ENCODE measurements around the gene ARRDC2.
"Not testable (repeated sequence)": the region's sequence is repeated elsewhere in the genome, so short reads cannot be mapped to it uniquely, and the experiment has no call there.

The ARRDC2 gene

DNA sequence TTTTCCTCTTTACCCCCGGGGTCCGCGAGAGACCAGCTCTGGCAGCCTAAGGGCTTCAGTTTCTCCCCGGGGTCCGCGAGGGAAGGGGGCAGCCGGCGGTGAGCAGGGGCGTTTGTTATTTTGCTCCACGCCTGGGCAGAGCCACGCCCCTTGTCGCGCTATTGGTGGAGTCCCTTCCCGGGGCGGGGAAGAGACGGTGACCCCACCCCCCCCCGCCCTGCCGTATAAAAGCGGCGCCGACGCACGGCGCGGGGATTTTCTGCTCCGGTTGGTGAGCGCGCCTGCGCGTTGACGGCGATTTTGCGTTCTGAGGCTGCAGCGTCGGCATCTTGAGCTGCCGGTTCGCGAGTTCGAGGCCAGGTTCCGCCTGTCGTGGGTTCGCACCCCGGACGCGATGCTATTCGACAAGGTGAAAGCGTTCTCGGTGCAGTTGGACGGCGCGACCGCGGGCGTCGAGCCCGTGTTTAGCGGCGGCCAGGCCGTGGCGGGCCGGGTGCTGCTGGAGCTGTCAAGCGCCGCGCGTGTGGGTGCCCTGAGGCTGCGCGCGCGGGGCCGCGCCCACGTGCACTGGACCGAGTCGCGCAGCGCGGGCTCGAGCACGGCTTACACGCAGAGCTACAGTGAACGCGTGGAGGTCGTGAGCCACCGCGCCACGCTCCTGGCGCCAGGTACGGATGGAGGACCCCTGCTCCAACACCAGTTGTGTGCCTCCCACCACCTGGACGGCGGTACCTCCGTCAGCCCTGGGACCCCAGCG is at the start of gene ARRDC2:
Gene ARRDC2 (plus strand): TSS at position 254 of the 757 bp plus-strand sequence. CDS start 141 bp downstream, at position 395.
- peak in 1 of 2 experiments; percentile 70 for DNase-seq

DNA sequence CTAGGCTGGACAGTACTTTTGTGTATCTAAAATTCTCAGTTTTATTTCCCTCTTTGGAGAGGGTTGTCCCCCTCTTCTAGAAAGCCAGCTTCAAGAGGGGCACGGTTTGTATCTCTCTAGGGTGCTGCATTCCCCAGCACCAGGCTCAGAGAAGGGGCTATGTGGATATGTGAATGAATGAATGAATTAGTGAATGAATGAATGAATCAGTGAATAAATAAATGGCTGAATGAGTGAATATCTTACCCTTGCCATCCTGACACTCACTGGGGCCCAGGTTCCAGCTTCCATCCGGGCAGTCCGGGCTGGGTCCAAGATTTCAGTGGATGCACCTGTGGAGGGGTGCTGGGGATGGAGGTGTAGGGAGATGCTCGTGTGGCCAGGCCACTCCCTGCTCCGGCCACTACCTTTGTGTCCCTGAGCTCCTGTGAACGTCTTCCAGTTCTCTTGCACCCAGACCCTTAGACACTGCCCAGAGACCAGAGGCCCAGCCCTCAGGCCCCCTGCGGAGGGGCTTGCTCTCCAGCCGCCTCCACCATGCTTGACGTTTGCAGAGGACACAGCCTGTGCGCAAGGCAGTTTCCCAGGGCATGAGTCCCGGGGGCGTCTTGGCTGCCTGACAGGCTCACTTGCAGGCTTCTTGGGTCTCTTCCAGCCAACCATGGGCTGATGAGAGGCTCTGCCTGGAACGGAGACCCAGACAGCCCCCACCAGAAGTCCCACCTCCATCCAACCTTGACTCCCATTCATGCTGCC is 43.9 kb upstream of the ARRDC2 start:
- DNase-seq = no peak

DNA sequence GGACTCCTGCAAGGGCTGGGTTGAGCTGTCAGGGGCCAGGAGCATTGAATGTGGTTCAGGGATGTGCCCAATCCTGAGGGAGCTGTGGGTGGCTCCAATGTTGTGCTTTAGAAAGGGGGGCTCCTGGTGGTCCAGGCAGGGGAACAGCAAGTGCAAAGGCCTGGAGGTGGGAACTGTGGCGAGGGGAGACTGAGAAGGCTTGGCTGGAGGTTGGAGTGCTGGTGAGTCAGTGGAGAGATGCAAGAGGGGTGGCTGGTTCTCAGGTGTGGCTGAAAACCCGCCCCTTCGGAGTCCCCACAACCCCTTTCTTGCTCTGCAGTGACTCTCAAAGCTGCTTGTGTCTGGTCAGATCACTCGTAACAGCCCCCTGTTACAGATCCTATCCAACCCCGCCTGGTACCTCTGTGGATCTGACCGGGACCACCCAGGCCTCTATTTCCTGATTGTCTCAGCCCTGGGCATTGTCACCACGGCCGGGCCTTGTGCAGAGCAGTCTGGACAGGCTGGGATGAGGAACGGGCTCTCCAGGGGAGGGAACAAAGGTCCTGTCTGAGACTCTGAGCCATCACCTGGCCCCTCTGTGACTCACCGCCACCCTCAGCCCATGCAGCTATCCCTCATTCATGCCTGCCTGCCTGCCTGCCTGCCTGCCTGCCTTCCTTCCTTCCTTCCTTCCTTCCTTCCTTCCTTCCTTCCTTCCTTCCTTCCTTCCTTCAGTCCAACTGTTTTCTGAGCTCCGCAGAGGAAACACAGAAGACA is 42.4 kb upstream of the ARRDC2 start:
- no peak for DNase-seq

DNA sequence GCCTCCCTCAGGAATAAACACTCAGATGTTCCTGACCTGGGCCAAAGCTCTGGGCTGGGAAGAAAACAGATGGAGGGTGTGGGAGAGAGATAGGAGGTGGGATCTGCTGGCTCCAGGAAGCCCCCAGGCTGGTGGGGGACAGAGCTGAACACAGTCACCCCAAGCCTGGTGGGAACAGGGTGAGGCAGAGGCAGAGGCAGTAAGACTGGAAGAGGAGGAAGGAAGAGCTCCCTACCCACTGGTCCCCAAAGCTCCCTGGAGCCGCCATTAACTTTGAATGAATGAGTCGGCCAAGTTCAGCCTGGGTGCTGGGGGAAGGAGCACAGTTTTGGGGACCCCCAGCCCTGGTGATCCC is 41.9 kb upstream of the ARRDC2 start:
- no peak for DNase-seq

DNA sequence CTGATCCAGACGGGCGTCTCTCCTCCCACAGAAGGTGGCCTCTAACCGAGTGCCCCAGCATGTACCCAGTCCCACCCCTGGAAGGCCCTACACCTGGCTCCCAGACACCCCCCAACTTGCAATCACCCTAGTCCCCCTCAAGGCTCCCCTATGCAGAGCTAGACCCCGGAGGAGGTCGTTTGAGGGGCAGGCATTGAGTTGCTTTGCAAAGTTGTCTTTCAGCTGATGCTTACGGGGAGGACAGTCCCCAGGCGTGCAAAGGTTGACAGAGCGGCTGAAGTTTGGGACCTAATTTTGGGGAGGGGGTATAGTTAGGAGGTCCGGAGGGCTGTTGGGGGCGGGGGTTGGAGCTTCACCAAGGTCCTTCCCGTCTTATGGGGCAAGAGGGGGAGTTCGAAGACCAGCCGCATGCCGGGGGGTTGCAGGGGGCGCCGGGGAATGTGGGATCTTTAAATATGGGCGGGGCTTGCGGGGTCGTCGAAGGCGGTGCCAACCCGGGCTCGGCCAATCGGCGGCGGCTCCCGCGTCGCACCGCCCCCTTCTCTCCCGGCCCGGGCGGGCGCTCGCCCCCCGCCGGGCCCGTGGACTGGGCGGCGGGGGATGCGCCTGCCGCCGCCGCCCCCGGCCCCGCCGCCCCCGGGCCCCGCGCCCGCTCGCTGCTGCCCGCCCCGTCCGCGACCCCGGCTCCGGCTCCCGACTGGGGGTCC is 41.3 kb upstream of the ARRDC2 start, which contains the start of gene KCNN1:
Gene KCNN1 (plus strand): TSS at position 558 of the 707 bp plus-strand sequence. CDS start 6,782 bp downstream, outside the sequence.
- DNase-seq = no peak

DNA sequence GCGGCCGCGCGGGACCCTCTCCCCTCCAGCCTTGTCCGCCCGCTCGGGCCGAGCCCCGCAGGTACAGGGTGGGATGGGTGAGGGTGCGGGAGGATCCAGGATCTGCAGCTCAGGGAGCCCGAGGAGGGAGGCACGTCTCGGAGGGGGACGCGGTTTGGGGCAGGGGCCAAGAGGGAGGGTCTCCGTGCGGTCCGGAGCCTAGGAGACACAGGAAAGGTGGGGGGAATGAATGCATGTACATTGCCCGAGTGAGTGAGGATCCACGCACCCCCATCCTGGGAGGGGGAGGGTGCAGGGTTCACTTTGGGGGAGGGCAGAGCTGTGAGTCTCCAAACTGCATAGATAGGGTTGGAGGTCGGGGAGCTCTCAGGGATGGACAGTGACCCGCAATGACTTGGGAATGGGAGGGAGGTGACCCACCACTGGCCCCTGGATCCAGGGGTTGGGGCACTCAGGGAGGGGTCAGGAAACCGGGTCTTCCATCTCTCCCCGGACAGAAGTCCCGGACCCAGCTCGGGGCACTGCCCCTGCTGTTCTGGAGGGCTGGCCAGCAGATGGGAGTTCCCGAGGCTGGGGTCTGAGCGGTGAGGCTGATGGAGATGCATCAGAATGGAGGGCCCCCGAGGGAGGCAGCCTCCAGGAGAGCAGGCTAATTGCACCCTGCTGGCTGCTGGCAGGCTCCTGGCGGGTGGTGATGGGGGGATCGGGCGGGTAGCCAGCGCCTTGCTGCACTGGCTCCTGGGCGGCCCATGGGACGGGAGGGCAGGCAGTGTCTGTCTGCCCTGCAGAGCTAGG is 40.5 kb upstream of the ARRDC2 start:
- DNase-seq = no peak

DNA sequence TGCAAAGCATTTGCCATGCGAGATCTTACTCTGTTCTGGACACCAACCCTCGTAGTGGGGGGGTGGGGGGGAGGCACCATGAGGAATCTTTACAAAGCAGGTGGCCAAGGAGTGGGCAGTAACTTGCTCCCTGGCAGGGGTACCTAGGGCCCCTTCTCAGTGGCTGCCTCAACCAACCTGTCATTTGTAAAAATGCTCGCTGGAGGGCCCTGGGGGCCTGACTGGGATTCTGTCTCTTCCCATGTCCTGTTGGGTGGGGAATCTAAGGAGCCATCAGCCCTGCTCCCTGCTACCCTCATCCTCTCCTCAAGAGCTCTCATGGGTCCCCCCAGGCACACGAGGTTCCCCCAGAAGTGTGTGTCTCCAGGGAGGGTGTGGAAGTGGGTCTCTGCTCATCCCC is 39.6 kb upstream of the ARRDC2 start:
- no peak for DNase-seq

DNA sequence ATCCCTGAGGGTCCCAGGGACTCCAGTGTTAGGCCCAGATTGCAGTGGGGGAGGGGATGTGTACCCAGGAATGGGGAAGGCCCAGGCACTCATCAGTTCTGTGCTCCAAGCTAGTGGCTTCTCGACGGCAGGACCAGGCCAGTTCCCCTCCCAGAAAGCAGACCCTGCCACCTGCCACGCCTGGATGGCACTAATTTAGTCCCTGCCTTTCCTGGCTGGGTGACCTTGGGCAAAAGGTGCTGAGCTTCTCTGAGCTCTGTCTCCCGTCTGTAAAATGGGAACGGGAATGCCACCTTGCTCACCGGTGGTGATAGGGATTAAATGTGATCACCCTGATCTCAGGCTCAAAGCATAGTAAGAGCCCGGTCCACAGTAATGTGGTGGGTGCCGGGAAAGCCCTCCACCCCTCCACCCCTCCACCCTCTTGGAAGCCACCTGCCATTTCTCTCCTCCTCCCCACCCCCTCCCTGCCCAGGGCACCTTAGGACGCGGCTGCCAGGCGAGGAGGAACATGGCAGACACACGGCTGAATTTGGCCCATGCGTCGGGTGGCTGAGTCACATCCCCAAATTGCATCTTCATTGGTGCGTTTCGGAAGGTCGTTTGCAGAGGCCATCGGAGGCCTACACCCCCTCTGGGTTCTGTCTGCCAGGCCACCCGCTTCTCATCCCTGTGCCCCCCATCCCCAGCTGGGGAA is 38.7 kb upstream of the ARRDC2 start:
- no peak for DNase-seq

DNA sequence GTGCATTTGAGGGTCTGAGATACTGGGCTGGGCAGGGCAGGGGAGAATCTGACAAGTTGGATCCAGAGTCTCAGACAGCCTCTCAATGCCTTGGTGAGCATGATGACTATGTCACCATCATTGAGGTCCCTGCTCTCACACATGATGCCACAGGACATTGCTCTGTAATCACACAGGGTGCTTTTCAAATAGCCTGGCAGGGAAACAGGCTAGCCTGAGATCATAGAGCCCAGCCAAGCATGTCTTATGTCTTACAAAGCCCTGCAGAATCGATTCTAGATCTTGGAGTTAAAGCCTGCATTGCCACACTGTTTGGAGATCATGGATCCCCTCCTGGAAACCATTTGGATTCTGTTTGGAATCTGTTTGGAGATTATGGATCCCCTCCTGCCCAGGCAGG is 35.7 kb upstream of the ARRDC2 start:
- no peak for DNase-seq

DNA sequence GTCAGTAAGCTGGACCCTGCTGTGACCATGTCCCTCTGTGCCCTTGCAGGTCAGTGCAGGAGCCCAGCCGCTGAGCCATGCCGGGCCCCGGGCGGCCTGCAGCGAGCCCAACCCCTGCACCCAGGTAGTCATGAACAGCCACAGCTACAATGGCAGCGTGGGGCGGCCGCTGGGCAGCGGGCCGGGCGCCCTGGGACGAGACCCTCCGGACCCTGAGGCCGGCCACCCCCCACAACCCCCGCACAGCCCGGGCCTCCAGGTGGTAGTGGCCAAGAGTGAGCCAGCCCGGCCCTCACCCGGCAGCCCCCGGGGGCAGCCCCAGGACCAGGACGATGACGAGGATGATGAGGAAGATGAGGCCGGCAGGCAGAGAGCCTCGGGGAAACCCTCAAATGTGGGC is 34.2 kb upstream of the ARRDC2 start:
- DNase-seq = no peak

DNA sequence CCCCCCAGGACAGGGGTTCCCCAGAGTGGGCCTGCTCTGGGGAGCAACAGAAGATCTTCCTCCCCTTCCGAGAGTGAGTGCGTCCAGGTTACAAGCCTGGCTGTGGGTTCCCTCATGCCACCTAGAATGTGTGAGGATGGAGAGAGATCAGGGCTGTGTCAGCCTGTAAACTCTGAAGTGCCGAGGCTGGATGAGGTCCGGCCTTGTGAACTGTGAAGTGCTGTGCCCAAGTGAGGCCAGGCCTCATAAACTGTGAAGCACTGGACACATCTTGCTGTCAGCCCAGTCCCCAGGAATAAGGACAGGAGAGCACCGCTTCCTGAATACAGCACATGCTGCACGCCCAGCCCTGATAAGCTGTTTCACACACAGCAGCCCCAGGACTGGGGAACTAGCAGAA is 33.4 kb upstream of the ARRDC2 start:
- no peak for DNase-seq

DNA sequence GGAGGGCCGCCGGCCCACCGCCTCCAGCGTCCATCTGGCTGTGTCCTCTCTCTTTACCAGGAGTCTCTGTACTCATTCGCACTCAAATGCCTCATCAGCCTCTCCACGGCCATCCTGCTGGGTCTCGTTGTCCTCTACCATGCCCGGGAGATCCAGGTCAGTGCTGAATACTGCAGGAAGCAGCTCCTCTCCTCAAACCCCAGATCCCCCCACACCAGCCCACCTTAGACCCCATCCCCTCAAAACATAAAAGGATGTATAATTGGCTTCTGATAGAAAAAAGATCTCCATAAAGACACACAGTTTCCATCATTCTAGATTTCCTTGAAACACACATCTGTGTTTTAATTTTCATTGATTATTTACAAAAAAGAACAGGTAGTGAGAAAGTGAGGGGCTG is 32.9 kb upstream of the ARRDC2 start:
- DNase-seq = no peak

DNA sequence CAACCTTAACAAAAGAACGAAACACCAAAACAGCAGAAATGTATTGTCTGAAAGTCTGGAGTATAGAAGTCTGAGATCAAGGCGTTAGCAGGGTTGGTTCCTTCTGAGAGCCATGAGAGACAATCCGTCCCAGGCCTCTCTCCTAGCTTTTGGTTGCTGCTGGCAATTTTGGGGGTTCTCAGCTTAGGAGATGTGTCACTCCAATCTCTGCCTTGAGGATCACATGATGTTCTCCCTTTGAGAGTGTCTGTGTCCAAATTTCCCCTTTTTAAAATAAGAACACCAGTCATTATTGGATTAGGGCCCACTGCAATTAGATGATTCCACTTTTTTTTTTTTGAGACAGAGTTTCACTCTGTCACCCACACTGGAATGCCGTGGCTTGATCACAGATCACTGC is 30.9 kb upstream of the ARRDC2 start:
- DNase-seq = no peak

DNA sequence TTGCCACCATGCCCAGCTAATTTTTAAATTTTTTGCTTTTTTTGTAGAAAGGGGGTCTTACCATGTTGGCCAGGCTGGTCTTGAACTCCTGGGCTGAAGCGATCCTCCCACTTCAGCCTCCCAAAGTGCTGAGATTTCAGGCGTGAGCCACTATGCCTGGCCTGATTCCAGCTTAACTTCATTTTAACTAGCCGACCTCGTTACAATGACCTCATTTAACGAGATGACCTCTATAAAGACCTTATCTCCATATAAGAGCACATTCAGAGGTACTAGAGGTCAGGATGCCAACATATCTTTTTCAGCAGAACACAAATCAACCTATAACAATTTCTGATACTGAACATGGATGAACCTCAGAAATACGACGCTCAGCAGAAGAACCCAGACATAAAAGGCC is 30.5 kb upstream of the ARRDC2 start:
- no peak for DNase-seq

DNA sequence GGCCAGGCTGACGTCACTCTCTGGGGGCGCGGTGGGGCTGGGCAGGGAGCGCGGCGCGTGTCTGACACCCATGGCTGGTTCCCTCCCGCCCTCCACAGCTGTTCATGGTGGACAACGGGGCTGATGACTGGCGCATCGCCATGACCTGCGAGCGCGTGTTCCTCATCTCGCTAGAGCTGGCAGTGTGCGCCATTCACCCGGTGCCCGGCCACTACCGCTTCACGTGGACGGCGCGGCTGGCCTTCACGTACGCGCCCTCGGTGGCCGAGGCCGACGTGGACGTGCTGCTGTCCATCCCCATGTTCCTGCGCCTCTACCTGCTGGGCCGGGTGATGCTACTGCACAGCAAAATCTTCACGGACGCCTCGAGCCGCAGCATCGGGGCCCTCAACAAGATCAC is 26.4 kb upstream of the ARRDC2 start:
- no peak for DNase-seq

DNA sequence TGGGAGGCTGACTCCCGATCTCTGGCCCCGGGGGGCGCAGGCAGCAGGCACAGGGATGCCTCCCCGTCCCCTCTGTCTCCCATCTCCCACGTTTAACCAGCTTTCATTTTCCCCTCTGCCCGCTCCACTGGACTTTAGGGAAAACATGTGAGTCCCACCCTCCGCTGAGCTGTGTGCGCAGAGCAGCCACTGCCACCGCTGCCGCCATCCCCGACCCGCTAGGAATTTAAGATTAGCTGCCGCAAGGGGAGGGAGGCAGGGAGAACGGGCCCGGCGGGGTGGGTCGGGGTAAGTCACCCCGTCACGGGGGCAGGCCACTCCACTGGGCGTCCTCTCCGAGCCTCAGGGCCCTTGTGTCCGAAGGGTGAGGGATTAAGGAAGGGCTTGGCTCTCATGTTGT is 25.5 kb upstream of the ARRDC2 start:
- no peak for DNase-seq

DNA sequence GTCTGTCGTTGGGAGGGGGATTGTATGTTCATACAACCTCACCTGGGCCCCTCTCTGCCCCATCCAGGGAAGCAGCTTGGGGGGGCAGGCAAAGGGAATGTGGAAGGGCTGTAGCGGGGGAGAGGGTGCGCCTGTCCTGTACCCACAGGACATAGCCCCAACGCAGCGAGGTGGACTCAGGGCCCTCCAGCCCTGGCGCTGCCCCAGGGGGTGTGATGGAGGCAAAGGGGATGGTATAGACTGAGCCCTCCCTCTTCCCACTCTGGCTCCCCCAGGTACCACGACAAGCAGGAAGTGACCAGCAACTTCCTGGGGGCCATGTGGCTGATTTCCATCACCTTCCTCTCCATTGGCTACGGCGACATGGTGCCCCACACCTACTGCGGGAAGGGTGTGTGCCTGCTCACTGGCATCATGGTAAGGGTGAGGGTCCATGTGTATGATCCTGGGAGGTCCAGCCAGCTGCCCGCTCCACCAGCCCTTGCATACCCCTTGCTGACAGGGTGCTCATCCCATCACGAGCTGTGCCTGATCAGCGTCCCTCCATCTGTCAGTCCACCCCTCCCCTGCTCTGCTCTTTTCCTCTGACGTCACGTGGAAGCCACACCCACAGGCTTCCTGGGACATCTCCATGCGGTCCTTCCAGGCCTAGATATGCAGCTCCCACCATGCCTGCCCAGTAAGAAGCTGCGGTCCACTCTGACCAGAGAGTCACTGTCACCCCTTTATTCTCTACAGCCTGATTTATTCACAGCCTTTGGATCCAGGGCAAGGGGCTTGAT is 22.7 kb upstream of the ARRDC2 start:
- no peak for DNase-seq

DNA sequence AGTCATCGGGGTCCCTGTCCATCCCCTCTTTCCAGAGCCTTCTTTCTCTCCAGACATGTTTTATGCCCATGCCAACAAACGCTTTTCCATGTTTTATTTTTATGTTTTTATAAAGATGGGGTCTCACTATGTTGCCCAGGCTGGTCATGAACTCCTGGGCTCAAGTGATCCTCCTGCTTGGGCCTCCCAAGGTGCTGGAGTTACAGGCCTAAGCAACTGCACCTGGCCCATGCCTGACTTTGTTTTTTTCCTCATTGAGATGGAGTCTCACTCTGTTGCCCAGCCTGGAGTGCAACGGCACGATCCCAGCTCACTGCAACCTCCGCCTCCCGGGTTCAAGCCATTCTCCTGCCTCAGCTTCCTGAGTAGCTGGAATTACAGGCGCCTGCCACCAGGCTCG is 21.4 kb upstream of the ARRDC2 start:
- not testable (repeated sequence) for DNase-seq

DNA sequence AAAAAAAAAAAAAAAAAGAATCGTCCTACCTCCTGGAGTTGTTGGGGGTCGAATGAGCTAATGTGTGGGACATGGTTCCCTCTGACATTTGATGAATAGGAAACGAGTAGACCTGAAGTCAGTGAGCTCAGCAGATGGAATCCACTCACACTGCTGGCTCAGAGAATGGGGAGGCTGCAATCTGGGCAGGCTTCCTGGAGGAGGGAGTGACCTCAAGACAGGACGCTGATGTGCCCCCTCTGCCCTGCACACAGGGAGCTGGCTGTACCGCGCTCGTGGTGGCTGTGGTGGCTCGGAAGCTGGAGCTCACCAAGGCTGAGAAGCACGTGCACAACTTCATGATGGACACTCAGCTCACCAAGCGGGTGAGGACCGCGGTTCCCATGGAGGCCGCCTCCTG is 19.8 kb upstream of the ARRDC2 start:
- no peak for DNase-seq

DNA sequence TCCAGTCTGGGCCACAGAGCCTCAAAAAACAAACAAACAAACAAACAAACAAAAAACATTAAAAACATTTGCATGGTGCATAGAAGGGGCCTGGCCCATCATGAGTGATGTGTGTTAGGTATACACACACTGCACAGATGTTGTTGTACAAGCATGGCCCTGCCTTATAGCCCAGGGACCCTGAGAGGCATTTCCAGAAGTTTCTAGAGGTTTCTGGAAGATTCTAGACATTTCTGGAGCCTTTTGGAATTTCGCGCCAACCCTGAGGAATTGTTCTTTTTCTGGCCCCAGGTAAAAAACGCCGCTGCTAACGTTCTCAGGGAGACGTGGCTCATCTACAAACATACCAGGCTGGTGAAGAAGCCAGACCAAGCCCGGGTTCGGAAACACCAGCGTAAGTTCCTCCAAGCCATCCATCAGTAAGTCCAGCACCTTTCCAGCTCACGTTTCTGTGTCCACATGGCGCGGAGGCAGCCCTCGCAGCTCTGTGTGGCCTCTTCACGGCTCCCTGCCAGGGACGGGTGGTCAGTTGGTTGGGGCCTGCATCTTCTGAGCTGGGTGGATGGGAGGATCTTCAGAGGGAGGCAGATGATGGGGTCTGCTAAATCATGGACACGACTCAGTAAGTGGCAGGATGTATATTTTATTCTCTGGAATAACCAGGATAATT is 18.4 kb upstream of the ARRDC2 start:
- DNase-seq = no peak
